GM19240 (cell line): ENCODE measurements around the gene KCNMA1.
"Not testable (repeated sequence)": the region's sequence is repeated elsewhere in the genome, so short reads cannot be mapped to it uniquely, and the experiment has no call there.

Experiments
- DNase-seq: peaks from one replicate; pipeline ENCODE4 v3.0.0; 2011; ENCODE audit warnings: low spot score; ENCODE audit not compliant: insufficient read length

The KCNMA1 gene

DNA sequence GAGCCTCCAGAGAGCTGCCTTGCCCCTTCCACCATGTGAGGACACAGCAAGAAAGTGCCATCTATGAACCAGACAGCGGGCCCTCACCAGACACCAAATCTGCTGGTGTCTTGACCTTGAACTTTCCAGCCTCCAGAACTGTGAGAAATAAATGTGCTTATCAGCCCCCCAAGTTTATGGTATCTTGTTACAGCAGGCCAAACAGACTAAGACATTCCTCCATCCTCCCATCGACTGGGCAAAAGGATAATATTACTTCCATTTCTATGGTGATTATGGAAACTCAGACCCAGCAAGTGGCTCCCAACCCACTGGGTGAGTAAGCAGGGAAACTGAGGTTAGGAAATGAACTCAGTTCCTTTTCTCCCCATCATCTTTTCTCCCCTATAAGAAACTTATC is 288.4 kb downstream of the KCNMA1 start:
- DNase-seq, result no peak

DNA sequence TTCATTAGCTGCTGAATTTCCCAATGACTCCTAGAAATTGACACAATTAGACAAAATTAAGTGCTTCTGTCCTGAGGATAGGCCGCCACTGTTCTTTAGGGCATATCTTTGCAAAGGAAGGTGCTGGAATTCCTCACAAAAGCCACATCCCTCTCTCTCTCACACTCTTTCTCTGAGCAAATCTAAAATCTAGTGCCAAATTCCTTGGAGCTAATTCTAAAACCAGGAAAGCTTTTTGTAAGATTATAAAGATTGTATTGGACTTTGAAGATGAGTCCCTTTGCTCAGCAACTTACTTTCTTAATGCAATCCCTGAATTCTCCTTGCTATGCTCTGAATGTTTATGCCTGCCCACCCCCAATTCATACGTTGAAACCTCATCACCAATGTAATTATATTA is 288.9 kb downstream of the KCNMA1 start:
- DNase-seq, result no peak

DNA sequence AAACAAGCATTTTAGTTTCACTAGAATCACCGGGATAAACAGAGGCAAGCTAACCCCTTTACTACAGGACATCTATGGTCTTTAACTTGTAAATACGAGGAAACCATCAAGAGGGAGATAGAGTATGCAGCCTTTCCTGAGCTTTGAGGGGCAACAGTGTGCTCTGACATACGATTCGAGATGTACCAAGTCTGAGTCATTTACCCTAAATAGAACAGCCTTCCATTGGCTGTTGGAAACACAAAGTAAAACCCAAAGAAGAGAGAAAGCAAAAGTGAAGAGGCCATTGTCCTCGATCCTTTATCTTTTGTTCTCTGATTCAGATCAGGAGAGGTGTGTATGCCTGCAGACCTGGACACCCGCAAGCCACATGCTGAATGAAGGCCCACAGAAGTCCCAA is 289.5 kb downstream of the KCNMA1 start:
- no peak for DNase-seq

DNA sequence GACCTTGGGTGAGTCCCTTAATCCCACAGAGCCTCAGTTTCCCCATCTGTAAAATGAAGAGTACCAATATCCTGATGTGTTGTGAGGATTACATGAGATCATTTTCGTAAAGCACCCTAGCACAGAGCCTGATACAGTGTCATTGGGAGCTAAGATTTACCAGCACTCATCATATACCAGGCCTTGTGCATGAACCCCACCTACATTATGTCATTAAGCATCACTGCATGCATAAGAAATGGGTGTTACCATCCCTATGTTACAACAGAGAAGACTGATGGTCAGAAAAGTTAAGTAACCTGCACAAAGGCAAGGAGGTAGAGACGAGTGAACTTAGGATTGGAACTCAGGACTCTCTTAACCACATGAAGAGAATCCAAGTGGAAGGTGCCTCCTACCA is 290.6 kb downstream of the KCNMA1 start:
- DNase-seq, result no peak

DNA sequence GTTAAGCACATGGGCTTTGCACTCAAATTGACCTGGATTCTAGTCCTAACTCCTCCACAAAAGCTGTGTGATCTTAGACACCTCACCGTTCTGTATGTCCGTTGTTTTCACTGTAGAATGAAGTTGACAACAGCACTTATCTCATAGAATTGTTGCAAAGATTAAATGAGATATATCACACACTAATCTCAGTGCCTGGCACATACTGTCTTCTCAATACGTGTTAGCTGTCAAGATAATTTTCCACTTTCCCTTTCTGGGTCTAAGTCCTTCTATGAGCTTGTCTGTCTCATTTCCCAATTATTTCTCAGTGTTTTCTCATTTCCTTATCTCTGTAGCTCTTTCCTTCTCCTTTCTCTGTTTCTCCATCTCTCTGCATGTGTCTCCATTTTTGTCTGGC is 296.6 kb downstream of the KCNMA1 start:
- no peak for DNase-seq

DNA sequence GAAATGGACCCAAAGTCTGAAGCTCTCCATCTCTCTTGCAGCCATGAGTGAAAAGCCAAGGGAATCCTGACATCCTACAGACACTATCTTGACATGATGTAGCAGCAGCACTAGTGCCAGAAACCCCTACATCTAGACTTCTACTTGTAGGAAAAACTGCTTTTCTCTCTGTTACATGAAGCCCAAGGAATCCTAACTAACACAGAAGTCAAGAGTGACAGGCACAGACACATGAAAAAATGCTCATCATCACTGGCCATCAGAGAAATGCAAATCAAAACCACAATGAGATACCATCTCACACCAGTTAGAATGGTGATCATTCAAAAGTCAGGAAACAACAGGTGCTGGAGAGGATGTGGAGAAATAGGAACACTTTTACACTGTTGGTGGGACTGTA is 297.7 kb downstream of the KCNMA1 start:
- DNase-seq, result not testable (repeated sequence)

DNA sequence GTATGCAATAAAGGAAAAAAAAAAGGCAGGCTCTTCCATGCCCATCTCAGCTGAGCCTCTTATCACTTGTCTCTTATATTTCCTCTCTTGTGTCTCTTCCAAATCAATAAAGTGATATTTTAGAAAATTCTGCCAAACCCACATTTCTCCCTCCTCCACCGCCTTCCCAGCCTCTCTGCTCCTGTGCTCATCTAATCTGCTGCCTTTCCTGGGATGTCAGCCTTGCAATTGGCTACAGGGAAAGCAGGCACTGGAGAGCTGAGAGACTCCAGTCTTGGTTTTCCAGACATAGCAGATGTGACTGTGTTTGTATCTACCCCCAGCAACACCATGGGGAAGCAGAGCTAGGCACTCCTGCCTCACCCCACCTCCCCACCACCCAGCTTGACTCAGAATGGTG is 298.4 kb downstream of the KCNMA1 start:
- DNase-seq, result no peak

DNA sequence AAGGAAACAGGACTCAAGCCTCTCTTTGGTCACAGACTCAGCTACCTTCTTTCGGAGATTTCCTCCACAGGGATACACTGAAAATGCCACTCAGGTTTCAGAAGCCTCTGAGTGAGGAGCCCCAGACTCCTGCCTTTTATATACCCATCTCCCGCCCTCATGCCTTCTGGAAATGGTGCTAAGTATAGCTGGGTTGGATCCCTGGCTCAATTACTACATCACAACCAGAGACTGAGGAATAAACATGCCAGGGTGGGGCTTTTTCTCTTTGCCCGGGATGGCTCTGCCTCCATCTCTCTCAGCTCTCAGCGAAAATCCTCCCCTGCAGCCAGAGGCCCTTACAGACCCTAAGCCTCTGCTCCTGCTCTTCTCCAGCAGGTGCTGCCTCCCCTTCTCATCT is 299.5 kb downstream of the KCNMA1 start:
- no peak for DNase-seq

DNA sequence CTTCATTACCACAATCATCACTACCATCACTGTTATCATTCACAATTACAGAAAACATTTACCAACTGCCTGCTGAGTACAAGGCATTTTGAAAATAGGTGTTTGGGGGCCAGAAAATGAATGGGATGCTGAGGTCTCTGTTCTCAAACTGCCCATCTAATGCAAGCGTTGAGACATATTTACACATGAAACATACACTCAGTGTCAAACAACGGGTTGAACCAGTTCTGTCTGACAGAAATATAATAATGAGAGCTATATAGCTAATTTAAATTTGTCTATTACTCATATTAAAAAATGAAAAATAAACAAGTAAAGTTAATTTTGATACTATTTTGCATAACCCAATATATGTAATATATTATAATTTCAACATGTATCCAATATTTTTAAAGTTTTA is 303.1 kb downstream of the KCNMA1 start:
- DNase-seq, result no peak

DNA sequence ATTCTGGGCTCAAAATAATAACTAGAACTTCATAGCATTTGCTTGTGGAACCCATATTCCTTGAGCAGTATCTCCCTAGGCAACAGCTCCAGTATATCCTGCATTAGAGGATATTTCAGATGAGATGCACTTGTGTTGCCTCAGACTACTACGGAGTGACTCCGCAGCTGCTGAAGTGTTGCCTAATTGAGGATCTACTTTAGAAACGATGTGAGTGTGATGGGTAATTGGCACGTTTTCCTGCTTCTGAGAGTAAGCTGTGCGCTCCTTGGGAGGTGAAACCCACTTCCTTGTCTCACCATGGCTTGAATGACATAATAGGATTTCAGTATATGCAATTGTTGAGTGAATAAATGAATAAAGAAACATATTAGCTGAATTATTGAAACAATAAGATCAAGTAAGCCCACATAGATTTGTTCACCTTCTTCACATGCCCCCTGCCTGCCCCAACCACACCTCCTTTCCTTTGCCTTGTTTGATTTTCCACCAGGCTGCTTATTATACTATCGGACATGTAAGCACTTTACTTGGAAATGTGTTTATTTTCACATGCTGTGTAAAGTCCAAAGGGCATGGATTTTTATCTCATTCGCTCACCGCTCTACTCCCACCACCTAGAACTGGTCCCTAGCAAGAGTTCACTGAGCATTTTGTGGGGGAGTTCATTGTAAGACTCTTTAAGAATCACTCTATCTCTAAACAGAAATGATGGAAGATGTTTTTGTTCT is 303.8 kb downstream of the KCNMA1 start:
- DNase-seq, result no peak

DNA sequence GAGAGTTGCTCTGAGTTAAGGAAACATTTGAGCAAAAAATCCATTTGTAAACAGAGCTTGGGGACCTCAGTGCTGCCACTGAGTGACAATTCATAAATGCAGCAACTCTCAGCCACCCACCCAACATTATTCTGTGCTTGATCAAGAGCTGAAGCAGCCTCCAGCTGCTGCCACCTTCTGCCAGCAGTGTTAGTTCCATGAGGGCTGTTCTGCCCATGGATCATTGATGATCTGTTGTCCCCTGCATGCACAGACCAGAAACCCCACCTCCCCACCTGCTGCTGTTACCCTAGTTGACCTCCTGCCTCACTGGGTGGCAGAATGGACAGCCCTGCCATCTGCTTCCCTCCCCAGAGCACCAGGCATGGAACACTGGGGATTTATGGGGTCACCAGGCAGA is 305.4 kb downstream of the KCNMA1 start:
- no peak for DNase-seq

DNA sequence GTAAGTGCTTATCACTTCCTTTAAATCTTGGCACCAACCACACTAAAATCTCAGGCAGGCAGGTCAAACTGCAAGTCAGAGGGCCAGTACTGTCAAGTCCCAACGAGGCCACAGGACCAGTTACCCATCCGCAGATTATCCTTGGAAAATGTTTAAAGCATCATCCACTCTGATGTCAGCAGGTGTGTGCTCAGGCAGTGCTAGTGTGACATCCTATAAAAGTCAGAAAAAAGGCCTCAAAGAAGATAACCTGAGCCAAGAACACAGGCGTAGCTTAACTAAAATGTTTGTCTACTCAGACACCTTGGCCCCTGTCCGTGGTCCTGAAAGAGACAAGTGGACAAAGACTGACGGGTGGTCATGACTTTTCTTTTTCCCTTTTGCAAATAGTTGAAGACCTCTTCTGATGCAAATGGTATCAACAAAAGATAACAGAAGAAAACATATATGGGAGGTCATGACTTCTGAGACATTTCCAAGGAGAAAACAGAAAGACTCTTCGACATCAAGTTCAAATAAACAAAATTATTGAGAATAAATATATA is 309.3 kb downstream of the KCNMA1 start:
- no peak for DNase-seq

DNA sequence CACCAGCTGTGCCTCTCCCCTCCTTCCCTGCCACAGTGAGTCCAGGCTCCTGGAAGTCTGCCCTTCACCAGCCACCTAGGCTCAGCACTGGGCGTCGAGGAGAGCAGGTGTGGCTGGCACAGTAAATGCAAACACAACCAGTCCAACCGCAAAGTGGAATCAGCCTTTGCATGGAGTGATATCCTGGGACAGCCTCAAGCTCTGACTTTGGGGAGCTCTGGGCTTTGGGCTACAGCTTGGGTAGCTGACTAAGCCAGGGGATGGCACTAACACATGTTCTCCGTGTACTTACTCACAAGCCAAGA is 312.4 kb downstream of the KCNMA1 start:
- DNase-seq, result no peak

DNA sequence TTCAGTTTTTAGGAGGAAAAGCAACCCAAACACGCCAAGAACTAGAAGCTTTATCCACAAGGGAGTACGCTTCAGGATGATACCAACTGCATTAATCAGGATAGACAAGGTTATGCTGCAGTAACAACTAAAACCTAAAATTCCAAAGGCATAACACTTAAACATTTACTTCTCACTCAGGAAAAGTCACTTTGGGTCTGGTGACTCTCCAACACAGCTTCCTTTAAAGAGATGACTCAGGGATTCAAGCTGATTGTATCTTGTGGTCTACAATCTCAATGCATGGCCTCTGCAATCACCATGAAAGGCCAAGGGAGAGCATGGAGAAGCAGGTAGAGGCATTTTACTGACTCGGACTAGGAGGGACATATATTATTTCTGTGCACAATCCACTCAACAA is 315.8 kb downstream of the KCNMA1 start:
- DNase-seq, result no peak

DNA sequence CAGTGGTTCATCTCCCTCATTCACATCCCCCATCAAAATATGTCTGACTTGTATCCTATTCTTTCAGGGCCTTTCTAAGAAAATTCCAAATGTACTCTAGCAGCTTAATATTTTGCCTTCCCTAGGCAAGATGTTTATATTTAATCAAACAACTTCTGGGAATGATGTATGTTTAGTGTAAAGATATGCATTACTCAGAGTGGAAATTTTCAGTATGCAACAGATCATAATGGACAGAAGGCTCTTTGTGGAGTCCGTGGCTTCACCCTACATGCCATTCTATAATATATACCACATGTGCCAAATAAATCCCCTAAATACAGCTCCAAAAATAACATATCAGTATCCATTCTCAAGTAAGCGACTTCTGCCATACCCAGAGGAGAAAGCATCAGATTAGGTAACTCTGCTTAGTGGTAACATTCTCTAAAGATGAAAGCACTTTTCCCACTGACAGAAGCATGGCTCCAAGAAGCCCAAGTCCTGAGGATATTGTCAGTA is 316.6 kb downstream of the KCNMA1 start:
- no peak for DNase-seq

DNA sequence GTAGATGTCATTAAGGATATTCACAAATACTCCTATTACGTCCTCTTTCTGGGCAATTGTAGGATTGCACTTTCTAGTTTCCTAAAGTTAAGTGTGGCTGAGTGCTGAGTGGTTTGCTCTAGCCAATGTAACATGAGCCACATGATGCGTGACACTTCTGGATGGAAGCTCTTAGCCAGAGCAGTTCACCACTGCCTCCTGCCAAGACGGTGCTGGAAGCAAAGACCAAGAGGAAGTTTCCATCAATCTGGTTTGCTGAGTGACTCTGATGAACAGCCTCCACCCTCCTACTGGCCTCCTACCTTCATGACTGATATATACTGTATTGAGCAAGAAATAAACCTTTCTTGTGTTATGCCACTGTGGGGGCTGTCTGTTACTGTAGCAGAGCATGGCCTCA is 318.1 kb downstream of the KCNMA1 start:
- DNase-seq, result no peak

DNA sequence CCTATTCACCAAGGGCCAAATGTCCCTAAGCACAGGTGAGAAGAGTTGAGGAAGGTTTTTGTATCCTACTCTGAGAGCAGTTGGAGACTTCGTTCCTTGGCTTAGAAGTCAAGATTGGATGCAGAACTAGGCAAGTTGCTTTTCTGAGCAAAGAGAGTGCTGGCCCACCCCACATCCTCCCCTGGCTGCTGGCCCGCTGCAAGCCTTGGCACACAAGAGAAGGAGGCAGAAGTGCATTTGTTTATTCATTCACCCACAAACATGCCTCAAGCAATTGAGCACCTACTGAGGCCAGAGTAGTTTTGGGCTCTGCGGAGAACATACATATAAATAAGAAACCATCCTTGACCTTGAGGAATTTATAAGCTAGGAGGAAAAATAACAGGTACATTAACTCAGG is 318.9 kb downstream of the KCNMA1 start:
- DNase-seq, result no peak

DNA sequence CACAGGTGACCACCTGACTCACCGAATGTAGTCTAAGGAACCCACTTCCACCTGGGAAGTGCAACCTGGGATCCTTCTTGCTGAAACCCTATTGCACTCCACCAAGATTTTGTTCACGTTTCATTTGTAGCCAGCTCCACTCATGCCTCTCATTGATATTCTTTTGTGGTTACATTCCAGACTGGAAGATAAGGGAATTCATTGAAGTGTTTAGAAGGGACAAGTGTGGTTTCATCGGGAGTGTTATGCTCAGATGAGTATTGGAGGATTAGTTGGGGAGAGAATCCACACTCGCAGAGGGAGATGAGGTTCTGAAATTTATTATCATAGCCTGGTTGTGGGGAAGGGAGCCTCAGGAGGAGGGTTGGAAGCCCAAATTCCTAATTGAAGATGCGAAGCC is 320.4 kb downstream of the KCNMA1 start:
- DNase-seq, result no peak

DNA sequence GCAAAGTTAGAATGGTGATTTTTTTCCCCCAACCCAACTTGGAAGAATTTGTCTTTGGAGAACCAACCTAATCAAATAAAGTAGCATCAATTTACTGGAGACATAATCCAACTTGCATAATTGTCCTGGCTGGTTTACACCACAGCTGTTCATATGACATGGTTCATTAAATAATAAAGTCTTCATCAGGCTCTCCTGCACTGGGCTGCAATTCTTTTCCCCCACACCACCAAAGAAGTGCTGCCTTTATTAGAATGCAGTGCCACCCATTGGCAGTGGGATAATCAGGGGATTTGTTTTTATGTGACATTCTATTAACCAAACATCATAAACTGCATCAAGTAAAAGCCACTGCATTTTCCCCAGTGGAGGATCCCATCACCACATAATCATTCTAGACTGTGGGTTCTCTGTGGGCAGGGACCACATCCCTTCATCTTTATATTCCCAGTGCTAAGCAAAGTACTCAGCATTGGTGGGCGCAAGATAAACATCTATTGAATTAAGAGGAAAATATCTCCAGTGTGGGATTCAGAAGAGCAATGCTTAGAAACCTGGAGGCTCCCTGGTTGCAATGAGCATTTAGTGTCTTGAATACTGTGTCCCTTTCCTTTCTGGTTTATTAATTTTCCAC is 322.0 kb downstream of the KCNMA1 start:
- DNase-seq, result no peak

DNA sequence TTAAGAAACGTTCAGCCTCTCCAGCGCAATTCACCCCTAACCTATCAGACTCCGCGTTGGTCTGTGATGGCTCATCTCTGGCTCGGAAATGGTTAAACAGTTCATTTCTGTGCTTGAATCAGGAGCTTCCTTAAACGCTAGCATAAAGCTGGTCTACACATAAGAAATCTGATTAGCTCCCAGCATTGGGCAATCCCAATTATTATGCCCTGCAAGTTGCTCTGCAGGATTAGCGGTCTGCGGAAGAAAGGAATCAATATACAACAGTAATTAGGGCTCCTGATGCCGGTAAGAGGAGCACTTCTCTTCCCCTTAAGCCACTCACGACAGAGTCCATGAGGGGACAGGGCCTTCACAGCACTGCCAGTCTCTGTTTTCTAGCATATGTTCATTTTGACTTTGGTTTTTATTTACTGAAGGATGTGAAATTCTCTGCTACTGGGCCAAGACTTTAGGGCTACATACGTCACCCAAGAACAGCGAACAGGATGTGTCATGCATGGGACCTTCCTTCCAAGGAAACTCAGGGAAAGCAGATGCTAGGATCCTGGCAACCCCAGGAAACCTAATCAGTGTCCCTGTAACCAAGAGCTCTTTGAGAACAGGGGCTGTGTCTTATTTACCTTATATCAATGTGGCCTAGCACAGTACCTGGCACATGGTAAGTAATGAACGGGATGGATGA is 324.4 kb downstream of the KCNMA1 start:
- no peak for DNase-seq

DNA sequence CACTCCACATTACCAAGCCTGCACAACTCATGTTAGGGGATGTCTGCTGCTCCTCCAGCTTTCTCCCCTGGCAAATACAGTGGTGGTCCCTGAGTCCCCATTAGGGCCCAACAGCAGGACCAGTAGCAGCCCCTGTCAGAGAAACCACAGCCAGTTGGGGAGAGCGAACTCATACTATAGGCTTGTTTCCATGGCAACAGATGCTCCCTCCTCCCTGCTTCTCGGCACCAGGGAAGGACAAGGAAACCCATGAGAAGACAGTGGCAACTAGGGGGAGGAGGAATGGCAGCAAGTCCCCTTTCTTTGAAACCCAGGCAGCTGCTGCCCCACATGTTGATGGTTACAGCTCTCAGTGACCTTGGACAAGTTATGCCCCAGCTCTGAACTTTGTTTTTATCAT is 326.4 kb downstream of the KCNMA1 start:
- DNase-seq, result no peak

DNA sequence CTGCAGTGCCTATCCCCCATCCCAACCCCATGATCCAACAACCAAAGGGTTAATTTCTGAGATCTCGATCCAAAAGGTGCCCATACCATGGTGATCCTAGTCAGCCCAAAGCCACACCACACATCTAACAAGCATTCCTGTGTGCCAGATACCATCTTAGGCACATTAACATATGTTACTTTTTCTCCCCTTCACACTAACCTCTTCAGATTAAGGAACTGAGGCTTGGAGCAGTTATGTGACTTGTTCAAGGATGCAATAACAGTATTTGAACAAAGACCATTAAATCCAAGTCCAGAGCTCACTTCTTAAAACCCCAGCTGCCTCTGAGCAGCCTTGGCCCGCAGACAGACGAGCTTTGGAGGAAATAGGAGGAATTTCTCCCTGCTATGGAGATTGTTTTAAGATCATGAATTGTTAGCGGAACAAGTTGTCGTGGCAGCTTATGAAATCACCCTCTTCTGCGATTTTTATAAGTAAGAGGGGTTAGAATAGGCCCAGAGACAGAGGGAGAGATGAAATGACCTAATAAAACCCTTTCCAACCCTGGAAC is 327.2 kb downstream of the KCNMA1 start:
- DNase-seq, result no peak
